ENCODE results near the gene MTMR10.

- TF ChIP-seq EZH2 (IDR thresholded peaks at IDR 0.05; ENCODE audit: borderline replicate concordance, low read depth, low read length, severe bottlenecking), result no peak
- TF ChIP-seq, protein P1, sequence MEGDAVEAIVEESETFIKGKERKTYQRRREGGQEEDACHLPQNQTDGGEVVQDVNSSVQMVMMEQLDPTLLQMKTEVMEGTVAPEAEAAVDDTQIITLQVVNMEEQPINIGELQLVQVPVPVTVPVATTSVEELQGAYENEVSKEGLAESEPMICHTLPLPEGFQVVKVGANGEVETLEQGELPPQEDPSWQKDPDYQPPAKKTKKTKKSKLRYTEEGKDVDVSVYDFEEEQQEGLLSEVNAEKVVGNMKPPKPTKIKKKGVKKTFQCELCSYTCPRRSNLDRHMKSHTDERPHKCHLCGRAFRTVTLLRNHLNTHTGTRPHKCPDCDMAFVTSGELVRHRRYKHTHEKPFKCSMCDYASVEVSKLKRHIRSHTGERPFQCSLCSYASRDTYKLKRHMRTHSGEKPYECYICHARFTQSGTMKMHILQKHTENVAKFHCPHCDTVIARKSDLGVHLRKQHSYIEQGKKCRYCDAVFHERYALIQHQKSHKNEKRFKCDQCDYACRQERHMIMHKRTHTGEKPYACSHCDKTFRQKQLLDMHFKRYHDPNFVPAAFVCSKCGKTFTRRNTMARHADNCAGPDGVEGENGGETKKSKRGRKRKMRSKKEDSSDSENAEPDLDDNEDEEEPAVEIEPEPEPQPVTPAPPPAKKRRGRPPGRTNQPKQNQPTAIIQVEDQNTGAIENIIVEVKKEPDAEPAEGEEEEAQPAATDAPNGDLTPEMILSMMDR (IDR thresholded peaks at IDR 0.05; ENCODE audit: borderline replicate concordance, extremely low read depth, low read length, poor library complexity, severe bottlenecking), result no peak
Observed at GRCh38 chr15:30927148-30927761, 64.2 kb downstream of the MTMR10 start.

Data from DND-41 (cell line).